COLO668 (cell line): ENCODE data around the gene SOS2.

Experiments
- DNase-seq: peaks from one replicate; lab custom pipeline; 2025; ENCODE audit not compliant: unreplicated experiment; lab: John Stamatoyannopoulos, UW

The SOS2 gene

DNA sequence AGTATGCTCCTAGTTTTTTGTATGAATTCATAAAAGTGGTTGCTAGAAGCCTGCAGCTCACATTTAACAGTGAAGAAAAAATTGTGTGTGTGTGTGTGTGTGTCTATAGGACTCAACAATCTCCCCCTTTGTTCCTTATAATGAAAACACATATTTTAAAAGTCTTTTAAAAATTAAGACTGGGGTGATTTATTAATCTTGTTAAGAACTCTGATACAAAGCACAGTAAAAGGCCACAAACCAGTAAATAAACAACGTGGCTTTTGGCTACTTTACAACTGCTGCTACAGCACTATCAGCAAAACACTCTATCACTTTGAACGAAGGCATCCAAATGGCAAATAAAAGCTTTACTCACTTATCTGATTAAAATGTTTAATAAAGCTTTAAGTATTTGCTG is 114.4 kb downstream of the SOS2 start:
- DNase-seq, result no peak

- DNase-seq, result peak; percentile 99
These were observed 115.0 kb downstream of the SOS2 start, which contains the start of gene VCPKMT for GRCh38 chr14:50116181-50116956. VCPKMT (minus strand) TSS chr14:50116572; CDS start chr14:50116552, 20 bp downstream.

DNA sequence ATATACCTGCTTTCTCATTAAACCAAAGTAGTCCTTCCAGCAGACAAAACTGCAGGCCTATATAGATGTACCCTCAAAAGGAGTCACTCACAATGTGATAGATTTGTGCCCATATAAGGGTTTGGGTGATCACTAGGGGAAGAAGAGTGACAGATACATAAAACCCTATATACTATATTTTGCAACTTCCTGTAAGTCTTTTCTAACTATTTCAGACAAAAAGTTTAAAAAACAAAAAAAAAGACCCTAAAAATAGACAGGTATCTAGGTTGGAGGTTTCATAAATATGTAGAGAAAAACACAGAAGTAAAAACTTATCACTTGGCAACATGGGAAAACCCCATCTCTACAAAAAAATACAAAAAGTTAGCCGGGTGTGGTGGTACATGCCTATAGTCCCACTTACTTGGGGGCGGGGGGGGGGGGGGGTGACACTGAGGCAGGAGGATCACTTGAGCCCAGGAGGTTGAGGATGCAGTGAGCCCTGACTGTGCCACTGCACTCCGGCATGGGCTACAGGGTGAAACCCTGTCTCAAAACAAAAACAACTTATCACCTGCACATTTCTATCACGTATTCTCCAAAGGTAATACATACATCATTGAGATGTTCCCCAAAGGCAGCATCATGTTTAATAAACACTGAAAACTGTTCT is 117.9 kb downstream of the SOS2 start:
- no peak for DNase-seq

DNA sequence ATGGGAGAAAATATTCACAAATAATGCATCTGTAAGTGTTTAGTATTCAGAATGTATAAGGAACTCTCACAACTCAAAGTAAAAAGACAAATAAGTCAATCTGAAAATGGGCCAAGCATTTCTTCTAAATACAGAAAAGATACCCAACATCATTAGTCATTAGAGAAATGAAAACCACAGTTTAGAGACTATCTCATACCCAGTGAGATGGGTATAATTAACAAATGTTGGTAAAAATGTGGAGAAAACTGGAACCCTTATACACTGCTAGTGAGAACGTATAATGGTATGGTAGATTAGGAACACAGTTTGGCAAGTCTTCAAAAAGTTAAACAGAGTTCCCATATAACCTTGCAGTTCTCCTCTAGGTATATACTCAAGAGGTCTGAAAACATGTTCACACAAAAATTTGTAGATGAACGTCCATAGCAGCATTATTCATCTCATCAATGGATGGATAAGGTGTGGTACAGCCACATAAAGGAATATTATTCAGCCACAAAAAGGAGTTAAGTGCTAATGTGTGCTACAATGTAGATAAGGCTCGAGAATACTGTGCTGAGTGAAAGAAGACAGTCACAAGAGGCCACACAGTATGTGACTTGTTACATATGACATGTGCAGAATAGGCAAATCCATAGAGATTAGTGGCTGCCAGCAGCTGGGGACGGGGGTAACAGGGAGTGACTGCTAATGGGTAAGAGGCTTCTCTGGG is 120.9 kb downstream of the SOS2 start:
- no peak for DNase-seq

- DNase-seq, result no peak
These were observed 122.0 kb downstream of the SOS2 start for GRCh38 chr14:50109342-50109741.

- DNase-seq, result no peak
These were observed 123.5 kb downstream of the SOS2 start for GRCh38 chr14:50107850-50108249.

GRCh38 chr14:50106178-50106577 is 125.2 kb downstream of the SOS2 start:
- DNase-seq, result no peak

DNA sequence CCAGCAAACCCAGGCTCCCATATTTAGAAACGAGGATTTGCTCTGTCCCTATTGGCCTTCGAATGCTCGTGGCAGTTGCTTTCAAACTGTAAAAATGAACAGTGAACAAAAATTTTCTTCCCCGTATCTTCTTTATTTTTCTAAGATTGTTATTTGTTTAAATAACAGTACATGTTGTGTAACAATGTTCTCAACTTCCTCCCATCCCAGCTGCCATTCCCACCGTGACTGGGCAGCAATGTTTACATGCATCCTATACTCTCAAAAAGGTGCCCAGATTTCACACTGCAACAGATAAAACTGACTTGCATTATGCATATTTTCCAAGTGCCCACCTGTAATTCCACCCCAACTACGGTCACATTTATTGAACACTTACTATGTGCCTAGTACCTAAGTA is 127.8 kb downstream of the SOS2 start:
- no peak for DNase-seq

GRCh38 chr14:50101417-50101816 is 130.0 kb downstream of the SOS2 start:
- DNase-seq, result no peak

- no peak for DNase-seq
These were observed 130.6 kb downstream of the SOS2 start for GRCh38 chr14:50100805-50101204.

GRCh38 chr14:50099335-50099734 is 132.0 kb downstream of the SOS2 start:
- no peak for DNase-seq

GRCh38 chr14:50095895-50096294 is 135.5 kb downstream of the SOS2 start:
- no peak for DNase-seq

DNA sequence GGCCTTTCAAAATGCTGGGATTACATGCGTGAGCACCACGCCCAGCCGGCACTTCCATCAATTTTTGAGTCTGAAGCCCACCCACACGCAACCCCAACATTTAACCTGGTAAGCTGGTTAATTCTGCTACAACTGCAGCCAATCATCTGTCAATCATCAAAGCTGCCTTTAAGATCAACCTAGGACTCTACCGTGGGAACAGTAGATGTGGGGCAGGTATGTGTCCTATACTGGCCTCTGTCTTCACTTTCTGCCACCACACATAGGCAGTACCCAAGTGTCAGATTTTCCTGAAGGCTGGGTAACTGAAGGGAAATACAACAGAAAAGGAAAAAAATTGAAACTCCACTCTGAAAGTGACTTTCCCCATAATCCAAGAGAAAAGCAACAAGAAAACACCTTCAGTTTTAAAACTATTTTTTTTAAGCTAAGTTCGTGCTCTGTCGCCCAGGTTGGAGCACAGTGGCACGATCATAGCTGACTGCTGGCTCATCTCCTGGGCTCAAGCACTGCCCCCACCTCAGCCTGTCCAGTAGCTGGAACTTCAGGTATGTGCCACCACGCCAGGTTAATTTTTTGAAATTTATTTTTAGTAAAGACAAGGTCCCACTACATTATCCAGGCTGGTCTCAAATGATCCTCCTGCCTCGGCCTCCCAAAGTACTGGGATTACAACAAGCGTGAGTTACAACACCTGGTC is 137.2 kb downstream of the SOS2 start:
- no peak for DNase-seq

GRCh38 chr14:50093496-50093895 is 137.9 kb downstream of the SOS2 start:
- DNase-seq, result no peak

DNA sequence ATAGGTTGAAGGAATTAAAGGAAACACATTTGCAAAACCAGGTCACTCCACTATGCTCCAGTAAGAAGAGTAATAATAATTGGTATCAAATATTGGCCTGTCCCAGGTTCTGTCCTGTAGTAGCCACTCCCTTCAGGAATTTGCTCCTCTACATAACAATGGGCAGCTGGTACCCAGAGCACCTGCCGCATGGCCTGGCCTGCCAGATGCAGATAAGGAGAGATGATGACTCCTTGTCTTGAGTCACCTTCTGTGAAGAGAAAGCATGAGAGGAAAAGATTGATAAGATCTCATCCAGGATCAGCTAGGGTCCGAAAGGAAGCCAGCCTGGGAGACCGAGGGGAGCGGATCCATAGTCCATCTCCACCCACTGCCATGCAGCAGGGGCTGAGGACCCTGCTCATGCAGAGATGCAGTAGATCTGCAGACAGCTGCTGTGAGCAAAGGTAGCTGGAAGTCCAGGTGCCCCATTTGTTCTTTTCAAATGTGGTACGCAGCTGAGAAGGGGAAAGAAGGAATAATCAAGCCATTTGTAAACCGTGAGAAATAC is 139.3 kb downstream of the SOS2 start:
- no peak for DNase-seq

DNA sequence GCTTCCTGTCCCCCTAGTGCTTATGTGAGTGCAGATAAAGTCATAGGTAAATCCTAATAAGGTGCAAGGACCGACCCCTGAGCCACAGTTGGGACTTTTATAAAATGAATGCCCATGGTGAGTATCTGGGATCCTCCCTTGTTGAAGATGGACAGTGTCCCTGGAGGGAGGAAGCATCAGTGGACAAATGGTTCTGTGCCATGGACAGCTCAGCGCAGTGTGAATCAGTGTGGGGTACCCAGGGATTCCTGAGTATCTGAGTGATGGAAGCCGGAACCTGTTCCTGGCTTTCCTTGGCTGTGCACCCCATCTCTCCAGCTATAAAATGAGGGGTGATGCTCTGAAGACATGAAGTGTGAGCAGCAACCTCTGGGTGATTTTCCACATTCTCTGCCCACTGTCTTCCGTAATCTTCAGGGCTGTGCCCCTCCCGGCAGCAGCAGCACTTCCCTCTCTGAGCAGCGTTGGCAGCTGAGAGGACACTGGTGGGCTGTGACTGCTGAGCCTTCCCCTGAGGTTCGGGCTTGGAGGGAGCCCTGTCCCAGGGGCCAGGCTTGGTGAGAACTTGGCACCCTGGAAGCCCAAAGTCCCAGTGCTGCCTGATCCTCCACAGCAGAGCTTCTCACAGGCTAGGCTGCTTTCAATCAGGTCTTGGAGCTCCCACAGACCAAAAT is 140.0 kb downstream of the SOS2 start:
- no peak for DNase-seq

DNA sequence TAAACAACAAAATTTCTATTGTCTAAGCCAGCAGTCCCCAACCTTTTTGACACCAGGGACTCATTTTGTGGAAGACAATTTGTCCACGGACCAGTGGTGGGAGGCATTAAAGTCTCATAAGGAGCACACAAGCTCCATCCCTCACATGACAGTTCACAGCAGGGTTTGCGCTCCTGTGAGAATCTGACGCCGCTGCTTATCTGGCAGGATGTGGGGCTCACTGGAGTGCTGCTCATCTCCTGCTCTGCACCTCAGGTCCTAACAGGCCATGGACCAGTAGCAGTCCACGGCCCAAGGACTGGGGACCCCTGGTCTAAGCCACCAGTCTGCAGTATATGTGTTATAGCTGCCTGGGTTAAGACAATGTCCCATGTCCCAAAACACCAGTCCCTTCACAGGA is 142.2 kb downstream of the SOS2 start:
- DNase-seq, result no peak

DNA sequence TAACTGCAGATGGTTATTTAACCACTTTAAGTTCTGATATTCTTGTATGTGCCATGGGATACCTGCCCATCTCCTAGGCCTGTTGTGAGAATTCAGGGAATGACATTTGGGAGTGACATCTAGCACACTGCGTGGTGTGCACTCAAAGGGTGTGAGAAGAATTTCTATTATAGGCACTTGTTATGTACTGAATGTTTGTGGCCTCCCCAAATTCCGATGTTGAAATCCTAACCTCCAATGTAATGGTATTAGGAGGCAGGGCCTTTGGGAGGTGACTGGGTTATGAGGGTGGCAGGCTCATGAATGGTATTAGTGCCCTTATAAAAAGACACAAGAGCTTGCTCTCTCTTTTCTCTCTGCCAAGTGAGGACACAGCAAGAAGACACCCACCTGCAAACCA is 142.6 kb downstream of the SOS2 start:
- no peak for DNase-seq

DNA sequence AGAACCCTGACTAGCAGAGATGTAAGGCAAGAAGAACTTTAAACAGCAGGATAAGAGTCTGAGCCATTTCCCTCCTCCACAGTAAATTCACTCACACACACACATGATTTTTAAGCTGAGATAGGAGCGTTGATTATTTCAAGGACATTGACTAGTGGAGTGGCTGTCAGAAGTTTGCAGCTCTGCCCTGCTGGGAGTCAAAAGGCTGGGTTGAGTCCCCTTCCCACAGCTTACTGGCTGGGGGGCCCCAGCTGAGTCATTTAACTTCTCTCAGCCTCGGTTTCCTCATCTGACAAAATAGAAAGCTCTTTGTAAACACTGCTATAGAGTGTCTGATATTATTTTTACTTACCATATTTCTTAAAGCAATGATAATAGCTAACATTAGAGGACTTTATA is 143.3 kb downstream of the SOS2 start:
- DNase-seq, result no peak

GRCh38 chr14:50087341-50088116 is 143.8 kb downstream of the SOS2 start:
- DNase-seq, result no peak
